Esophagus muscularis mucosa (tissue), 4 donors: Measurements from ENCODE around the gene KCNQ1. TPM values are rescaled to one million over a fixed set of nuclear protein-coding genes. Genes with fewer than 3 reads are reported as not detected.

Experiments
- DNase-seq: peaks from one replicate; pipeline ENCODE4 v3.0.0-alpha.2; 2017; ENCODE audit errors: extremely low spot score
- H3K27ac ChIP-seq, 4 donors: fragments of 200-600 bp; sonication (generic); replicated peaks in 1 of 4; 1 replicate in 3 of 4; 2 replicates in 1 of 4; pipeline ENCODE4 v1.5.1; 2016 to 2019; ENCODE audit warnings: mild to moderate bottlenecking in 1 of 4
- H3K27me3 ChIP-seq, 4 donors: fragments of 200-600 bp; sonication (generic); one replicate each; pipeline versions ENCODE4 v1.5.1 to v1.6.0; 2016 to 2019
- H3K36me3 ChIP-seq, 4 donors: fragments of 200-600 bp; sonication (generic); one replicate each; pipeline ENCODE4 v1.5.1; 2016 to 2019
- H3K4me1 ChIP-seq, 4 donors: fragments of 200-600 bp; sonication (generic); one replicate each; pipeline ENCODE4 v1.5.1; 2016 to 2019
- H3K4me3 ChIP-seq, 4 donors: fragments of 200-600 bp; sonication (generic); 1 replicate in 2 of 4; 2 replicates in 2 of 4; pipeline ENCODE4 v1.5.1; 2016 to 2019; ENCODE audit warnings: mild to moderate bottlenecking in 4 of 4, moderate library complexity in 1 of 4
- H3K9me3 ChIP-seq, 4 donors: fragments of 200-600 bp; sonication (generic); 1 replicate in 3 of 4; 2 replicates in 1 of 4; pipeline ENCODE4 v1.5.1; 2016 to 2019
- EP300 ChIP-seq: sonication (generic); formaldehyde crosslinking; IDR thresholded peaks from one replicate; pipeline ENCODE4 v1.6.1; 2017; ENCODE audit warnings: antibody characterized with exemption
- POLR2A ChIP-seq: fragments of 450-650 bp; IDR thresholded peaks from one replicate; pipeline ENCODE4 v1.6.1; 2017; ENCODE audit warnings: antibody characterized with exemption, moderate library complexity, mild to moderate bottlenecking, low read depth
- POLR2AphosphoS5 ChIP-seq, 2 donors: sonication (generic); formaldehyde crosslinking; IDR thresholded peaks; one replicate each; pipeline ENCODE4 v1.6.1; 2017; ENCODE audit warnings: antibody characterized with exemption in 2 of 2
- WGBS: methylation state at CpG from one replicate; pipeline ENCODE4 v1.1.5; 2018; 5-methylcytosine and 5-hydroxymethylcytosine counted together
- intact Hi-C: fragments of 100-400 bp; cut with DNase I; formaldehyde crosslinking; loops from one replicate; pipeline ENCODE4 v1.15.1; 2023
- total RNA-seq, 4 donors: library from RNA; depleted of rRNA; stranded (reverse); fragments of >200 nt; gene quantifications; one replicate each; pipeline versions ENCODE4 v1.1.0 to v1.2.1, GENCODE V29; 2016
- TF ChIP-seq, protein P1 (sequence below), 3 experiments: fragments of 200-600 bp in 2 of 3; fragments of 450-650 bp in 1 of 3; sonication (generic) in 2 of 3; IDR thresholded peaks; one replicate each; pipeline ENCODE4 v1.5.1; 2017 to 2019; ENCODE audit warnings: antibody characterized with exemption in 3 of 3, mild to moderate bottlenecking in 2 of 3, moderate library complexity in 1 of 3

KCNQ1 gene
- total RNA-seq, 4 donors from 2014 or later = 2.1 to 5.9 (median 4.3) TPM

DNA sequence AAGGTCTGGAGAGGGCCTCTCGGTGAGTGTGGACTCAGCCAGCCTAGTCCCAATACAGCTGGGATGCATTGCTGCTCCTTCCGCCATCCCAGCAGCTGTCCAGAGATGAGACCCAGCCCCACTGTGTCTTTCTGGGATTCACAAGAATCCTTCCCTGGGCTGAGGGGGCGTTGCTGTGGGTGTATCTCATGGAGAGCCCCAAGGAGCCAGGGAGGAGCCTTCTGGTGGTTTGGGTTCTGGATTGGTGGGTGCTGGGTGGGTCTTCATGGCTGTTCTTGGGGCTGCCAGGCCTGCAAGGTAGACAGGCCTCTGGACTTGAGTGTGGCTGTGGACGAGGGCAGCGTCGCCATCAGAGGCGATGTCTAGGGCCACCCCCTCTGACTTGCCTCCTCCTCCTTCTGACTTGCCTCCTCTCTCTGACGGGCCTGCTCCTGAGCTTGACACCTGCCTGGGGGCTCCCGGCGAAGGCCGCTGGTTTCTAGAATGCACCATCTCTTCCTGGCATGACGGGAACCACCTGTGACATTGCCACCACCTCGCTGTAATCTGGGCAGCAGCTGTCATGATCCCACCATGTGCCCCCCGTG, 17.2 kb downstream of the KCNQ1 start:
- Histone ChIP-seq H3K9me3 (no peaks in the 10 kb centered on the region), H3K36me3 (no peaks in the 10 kb centered on the region), H3K27ac (no peak overlapping the region), H3K4me3 (no peak overlapping the region), H3K4me1 (peaks cover 0 to 45% (median 0%) of the 10 kb centered on the region in 4 donors), H3K27me3 (peaks cover 0 to 10% (median 0%) of the 10 kb centered on the region in 4 donors)
- TF ChIP-seq POLR2A (no peak), EP300 (no peak), POLR2AphosphoS5 (IDR thresholded peaks at IDR 0.05) (no peak)
- TF ChIP-seq, protein P1, sequence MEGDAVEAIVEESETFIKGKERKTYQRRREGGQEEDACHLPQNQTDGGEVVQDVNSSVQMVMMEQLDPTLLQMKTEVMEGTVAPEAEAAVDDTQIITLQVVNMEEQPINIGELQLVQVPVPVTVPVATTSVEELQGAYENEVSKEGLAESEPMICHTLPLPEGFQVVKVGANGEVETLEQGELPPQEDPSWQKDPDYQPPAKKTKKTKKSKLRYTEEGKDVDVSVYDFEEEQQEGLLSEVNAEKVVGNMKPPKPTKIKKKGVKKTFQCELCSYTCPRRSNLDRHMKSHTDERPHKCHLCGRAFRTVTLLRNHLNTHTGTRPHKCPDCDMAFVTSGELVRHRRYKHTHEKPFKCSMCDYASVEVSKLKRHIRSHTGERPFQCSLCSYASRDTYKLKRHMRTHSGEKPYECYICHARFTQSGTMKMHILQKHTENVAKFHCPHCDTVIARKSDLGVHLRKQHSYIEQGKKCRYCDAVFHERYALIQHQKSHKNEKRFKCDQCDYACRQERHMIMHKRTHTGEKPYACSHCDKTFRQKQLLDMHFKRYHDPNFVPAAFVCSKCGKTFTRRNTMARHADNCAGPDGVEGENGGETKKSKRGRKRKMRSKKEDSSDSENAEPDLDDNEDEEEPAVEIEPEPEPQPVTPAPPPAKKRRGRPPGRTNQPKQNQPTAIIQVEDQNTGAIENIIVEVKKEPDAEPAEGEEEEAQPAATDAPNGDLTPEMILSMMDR (IDR thresholded peaks at IDR 0.05) = no peak
- 96% methylated on average over 5 of the region's 14 CpGs for WGBS
- intact Hi-C loops = no loop called here
- DNase-seq = no peak

DNA sequence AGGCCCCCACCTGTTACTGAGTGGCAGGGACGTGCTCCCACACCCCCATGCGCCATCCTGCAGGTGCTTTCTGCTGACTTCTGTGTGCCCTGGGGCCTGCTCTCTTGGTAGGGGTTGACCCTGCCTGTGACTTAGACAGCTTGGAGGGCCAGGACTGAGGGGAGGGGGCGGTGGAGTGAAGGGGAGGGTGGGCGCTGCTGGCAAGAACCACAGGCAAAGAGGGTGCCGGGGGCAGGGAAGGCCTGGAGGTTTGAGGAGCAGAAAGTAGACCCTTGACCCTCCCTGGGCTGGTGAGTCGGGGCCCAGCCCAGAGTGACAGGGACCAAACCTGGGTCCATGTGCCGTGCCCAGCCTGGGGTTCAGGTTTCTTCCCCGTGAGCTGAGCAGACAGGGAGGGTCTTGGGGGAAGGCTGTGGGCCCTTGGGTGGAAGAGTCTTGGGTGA, 17.8 kb downstream of the KCNQ1 start:
- H3K27me3 ChIP-seq = peaks cover 0 to 13% (median 0%) of the 10 kb centered on the region in 4 donors
- TF ChIP-seq POLR2AphosphoS5 (IDR thresholded peaks at IDR 0.05) (no peak), POLR2A (no peak), EP300 (no peak)
- TF ChIP-seq, protein P1 (IDR thresholded peaks at IDR 0.05) = no peak
- peaks cover 0 to 45% (median 0%) of the 10 kb centered on the region in 4 donors for H3K4me1 ChIP-seq
- no peak for DNase-seq
- no peak overlapping the region for H3K27ac ChIP-seq
- intact Hi-C loops = no loop called here
- no peaks in the 10 kb centered on the region for H3K36me3 ChIP-seq
- H3K4me3 ChIP-seq = no peak overlapping the region
- 98% methylated on average over 6 of the region's 8 CpGs for WGBS
- no peaks in the 10 kb centered on the region for H3K9me3 ChIP-seq

DNA sequence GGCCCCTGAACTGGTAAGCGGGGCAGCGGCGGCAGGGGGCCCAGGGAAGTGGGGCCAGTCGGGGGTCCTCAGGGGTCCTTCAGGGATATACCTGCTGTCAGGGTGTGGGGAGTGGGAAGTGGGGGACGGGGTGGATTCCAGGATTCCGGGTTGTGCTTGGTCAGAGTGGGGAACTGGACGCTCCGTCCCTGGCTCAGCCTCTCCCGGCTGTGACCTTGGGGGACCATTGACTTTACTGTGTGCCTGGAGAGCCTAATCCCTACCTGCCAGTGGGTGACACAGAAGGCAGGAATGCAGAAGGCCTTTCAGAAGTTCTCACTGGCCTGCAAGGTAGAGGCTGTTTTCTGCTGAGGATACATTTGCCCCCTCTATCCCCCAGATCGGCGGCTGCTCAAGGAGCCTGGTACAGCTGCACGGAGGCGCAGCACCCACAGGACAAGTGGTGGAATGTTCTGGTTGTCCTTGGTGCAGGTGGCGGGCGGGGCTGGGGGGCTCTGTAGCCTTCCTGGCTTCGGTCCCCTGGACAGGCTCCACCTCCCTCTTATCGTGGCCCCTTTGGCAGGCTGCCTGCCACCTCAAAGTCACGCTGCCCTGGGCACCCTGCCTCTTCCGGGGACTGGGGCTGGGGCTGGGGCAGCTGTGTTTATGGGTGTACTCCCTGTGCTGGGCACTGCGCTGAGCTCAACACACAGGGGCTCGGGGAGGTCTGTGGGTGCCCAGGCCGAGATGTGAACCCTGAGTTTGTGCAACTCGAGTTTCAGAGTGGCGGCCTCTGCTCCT, 18.4 kb downstream of the KCNQ1 start:
- TF ChIP-seq, protein P1 (IDR thresholded peaks at IDR 0.05) = no peak
- TF ChIP-seq POLR2A (no peak), POLR2AphosphoS5 (IDR thresholded peaks at IDR 0.05) (no peak), EP300 (no peak)
- Histone ChIP-seq H3K4me1 (peaks cover 0 to 45% (median 0%) of the 10 kb centered on the region in 4 donors), H3K27me3 (peaks cover 0 to 18% (median 0%) of the 10 kb centered on the region in 4 donors), H3K36me3 (no peaks in the 10 kb centered on the region), H3K4me3 (no peak overlapping the region), H3K27ac (no peak overlapping the region), H3K9me3 (no peaks in the 10 kb centered on the region)
- intact Hi-C loops = no loop called here
- 88% methylated on average over 5 of the region's 24 CpGs for WGBS
- DNase-seq = no peak

DNA sequence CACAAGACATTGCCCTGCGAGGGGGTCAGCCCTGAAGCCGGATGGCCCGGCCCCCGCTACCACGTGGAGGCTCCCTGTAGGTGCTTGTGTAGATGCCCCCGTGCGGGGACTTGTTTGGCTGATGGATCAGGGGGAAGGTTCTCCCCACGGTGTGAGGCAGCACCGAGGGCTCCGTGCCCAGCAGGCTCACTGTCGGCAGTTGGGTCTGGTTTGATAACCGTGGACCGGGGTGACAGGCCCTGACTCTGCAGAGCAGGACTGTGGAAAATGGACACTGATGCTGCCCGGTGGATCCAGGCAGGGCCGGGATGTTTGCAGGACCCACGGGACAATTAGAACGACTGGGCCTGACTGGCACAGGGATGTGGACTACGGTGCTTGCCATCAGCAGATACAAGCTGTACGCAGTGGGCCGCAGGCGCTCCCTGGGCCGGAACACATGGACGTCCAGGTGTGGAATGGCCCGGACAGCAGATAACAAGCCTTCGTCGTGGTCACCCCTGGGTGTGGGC, 19.0 kb downstream of the KCNQ1 start:
- Histone ChIP-seq H3K4me3 (no peak overlapping the region), H3K4me1 (peaks cover 0 to 45% (median 0%) of the 10 kb centered on the region in 4 donors), H3K36me3 (no peaks in the 10 kb centered on the region), H3K9me3 (no peaks in the 10 kb centered on the region), H3K27ac (no peak overlapping the region), H3K27me3 (peaks cover 0 to 25% (median 0%) of the 10 kb centered on the region in 4 donors)
- TF ChIP-seq EP300 (no peak), POLR2A (no peak), POLR2AphosphoS5 (IDR thresholded peaks at IDR 0.05) (no peak)
- TF ChIP-seq, protein P1 (IDR thresholded peaks at IDR 0.05) = no peak
- WGBS = 84% methylated on average over 16 of the region's 26 CpGs
- intact Hi-C loops = no loop called here
- DNase-seq = no peak
